ENCODE data around the gene TLL1.

Gene TLL1

GRCh38 chr4:166073783-166074182 lies 200.7 kb downstream of the TLL1 start:
- H3K4me3 ChIP-seq (ENCODE audit: low read depth, low read length), result no peak overlapping the region
- no peak for TF ChIP-seq CTCF (IDR thresholded peaks at IDR 0.05; ENCODE audit: control insufficient read depth, extremely low read depth, insufficient read depth)
- no peak for DNase-seq (ENCODE audit: low read depth)

DNA sequence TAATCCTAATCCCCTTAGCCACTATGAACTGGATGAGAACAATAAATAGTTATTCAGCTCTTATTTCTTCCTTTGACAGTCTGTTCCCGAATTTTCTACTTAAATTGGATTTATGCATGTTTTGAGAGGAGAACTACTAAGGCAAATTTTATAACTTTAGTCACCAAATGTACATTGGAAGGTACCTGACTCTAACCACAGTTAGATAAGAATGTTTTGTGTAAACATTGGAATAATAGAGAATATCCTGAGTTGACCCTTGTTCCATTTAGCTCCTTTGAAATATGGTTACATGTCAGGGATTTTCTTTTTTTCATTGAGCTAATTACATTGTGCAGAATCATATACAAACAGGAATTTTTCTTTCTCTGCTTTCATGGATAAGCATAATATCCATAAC lies 202.6 kb downstream of the TLL1 start:
- TF ChIP-seq CTCF (IDR thresholded peaks at IDR 0.05; ENCODE audit: control insufficient read depth, extremely low read depth, insufficient read depth), result no peak
- DNase-seq (ENCODE audit: low read depth), result no peak
- H3K4me3 ChIP-seq (ENCODE audit: low read depth, low read length), result no peak overlapping the region

DNA sequence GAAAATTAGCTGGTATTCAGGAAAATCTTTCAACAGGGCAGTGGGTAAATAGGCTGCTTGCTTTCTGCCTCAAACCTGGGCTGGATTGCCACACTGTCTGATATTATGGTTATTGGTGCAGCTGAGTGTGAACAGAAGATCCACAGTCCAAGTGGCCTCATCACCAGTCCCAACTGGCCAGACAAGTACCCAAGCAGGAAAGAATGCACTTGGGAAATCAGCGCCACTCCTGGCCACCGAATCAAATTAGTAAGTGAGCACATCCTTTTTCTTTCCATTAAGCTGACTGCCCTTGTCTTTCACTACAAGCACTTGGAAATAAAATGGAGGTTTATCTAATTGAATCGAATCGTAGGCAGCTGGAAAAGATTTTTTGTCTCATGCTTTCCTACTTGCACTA lies 204.7 kb downstream of the TLL1 start:
- no peak overlapping the region for H3K4me3 ChIP-seq (ENCODE audit: low read depth, low read length)
- TF ChIP-seq CTCF (IDR thresholded peaks at IDR 0.05; ENCODE audit: control insufficient read depth, extremely low read depth, insufficient read depth), result no peak
- DNase-seq (ENCODE audit: low read depth), result no peak

DNA sequence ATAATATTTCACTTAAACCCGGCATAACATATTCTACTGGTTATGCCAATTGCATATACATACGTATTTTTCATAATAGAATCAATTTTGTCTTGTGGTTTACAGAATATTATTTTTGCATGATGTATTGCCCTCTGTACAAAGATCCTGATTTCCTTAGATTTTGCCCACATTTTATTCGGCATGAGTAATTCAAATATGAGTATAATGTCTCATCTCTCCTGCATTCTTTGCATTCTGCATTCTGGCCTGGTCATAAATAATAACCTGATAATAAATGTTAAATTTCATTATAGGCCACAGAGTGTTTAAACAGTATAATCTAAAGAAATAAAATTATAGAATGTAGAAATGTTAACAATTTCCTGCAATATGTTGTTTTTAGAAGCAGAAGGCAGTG lies 205.3 kb downstream of the TLL1 start:
- H3K4me3 ChIP-seq (ENCODE audit: low read depth, low read length), result no peak overlapping the region
- no peak for DNase-seq (ENCODE audit: low read depth)
- no peak for TF ChIP-seq CTCF (IDR thresholded peaks at IDR 0.05; ENCODE audit: control insufficient read depth, extremely low read depth, insufficient read depth)

- TF ChIP-seq CTCF (IDR thresholded peaks at IDR 0.05; ENCODE audit: control insufficient read depth, extremely low read depth, insufficient read depth), result no peak
- no peak overlapping the region for H3K4me3 ChIP-seq (ENCODE audit: low read depth, low read length)
- DNase-seq (ENCODE audit: low read depth), result no peak
Measured at GRCh38 chr4:166078955-166079354, 205.9 kb downstream of the TLL1 start.

DNA sequence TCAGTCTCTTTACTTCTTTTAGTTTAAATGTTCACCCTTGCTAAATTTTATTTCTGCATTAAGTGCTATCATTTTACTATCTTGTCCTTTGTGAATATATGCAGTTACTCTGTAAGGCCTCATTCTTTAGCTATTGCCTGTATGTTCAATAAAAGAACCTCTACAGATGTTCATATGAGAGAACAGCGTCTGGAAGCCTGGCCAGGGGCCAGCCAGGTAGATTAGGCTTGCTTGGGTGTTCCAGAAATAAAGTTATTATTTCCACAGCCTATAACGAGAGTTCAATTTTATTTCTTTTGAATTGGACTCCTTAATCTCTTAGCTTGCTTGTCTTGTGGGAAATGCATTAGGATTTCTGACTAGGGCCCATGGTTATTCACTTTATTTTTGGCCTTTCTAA lies 214.5 kb downstream of the TLL1 start:
- TF ChIP-seq CTCF (IDR thresholded peaks at IDR 0.05; ENCODE audit: control insufficient read depth, extremely low read depth, insufficient read depth), result no peak
- H3K4me3 ChIP-seq (ENCODE audit: low read depth, low read length), result no peak overlapping the region
- DNase-seq (ENCODE audit: low read depth), result no peak

GRCh38 chr4:166088576-166088975 lies 215.5 kb downstream of the TLL1 start:
- TF ChIP-seq CTCF (IDR thresholded peaks at IDR 0.05; ENCODE audit: control insufficient read depth, extremely low read depth, insufficient read depth), result no peak
- no peak for DNase-seq (ENCODE audit: low read depth)
- no peak overlapping the region for H3K4me3 ChIP-seq (ENCODE audit: low read depth, low read length)
